Amniotic stem cell (primary cell): ENCODE measurements around the gene ITPRID2.

Source experiments
- DNase-seq: peaks from one replicate; lab custom pipeline; 2025; lab: John Stamatoyannopoulos, UW

The ITPRID2 gene

GRCh38 chr2:181882246-181883020 lies 9.1 kb upstream of the ITPRID2 start:
- DNase-seq, result no peak

DNA sequence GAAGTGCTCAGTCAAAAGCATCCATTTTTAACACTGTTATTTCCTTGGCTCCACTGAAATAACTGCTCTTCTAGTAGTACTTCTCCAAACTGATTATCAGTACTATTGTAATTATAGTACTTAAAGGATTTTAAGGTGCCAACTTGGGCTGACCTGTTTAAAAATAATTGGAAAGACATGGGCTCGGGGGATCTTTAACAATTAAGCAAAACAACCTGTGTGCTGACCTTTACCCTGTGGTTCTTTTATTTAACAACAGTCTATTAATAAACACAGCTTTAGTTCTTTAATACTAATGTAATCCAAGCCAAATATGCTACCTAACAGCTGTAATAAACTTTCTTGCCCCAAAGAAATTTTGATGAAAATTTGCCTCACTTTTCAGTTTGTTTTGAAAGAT lies 6.9 kb upstream of the ITPRID2 start:
- no peak for DNase-seq

- no peak for DNase-seq
Measured at GRCh38 chr2:181885096-181885495, 6.4 kb upstream of the ITPRID2 start.

GRCh38 chr2:181886192-181886591 lies 5.3 kb upstream of the ITPRID2 start:
- no peak for DNase-seq

- no peak for DNase-seq
Measured at GRCh38 chr2:181887045-181887444, 4.5 kb upstream of the ITPRID2 start.

GRCh38 chr2:181889776-181890175 lies 1.8 kb upstream of the ITPRID2 start:
- DNase-seq, result no peak

DNA sequence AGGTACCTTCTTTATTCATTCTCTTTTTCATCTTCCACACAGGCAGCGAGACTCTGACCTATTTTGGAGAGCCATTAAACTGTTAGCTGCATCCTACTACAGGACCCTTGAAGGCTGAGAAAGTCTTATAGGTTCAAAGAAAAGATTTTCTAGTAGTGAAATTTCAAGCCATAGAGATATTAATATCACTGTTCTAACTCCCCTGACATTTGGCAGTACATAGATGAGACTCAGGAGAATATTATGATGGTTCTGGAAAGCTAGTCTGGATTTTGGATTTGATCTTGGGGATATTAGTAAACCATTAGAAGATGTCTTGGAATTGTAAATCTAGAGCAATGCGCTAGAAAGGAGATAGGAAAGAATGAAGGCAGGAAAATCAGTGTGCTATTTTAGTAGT lies 1.3 kb upstream of the ITPRID2 start:
- no peak for DNase-seq

DNA sequence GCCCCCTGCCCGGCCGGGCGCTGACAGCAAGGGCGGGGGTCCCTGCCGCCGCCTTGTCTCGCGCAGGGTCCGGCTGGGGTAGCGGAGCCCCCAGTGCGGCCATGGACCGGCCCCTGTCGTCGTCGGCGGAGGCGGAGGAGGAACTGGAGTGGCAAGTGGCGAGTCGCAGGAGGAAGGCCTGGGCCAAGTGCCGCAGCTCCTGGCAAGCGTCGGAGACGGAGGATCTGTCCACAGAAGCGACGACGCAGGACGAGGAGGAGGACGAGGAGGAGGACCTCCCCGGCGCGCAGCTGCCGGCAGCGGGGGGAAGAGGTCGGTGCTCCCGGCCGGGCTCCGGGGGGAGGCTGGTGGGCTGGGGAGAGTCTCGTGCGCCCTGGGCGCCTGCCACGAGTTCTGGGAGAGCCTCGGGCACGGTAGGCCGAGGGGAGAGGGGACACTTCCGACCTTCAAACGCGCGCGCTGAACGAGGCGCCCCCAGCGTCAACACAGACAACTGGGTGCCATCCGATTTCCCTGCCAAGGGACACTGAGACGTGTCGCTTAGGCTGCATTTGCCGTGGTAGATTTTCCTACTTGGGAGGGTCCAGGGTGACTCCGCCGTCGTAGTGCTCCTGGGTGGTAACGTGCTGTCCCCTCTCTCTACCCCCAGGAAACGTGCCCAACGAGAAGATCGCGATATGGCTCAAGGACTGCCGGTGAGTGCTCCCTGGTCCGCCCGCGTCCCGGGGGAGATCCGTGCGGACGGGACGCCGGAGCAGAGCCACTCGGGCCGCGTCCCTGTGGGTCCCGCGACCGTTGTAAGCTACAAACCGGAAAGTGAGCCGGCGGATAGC lies 652 bp downstream of the ITPRID2 start:
- no peak for DNase-seq

GRCh38 chr2:181892799-181893435 lies 1.4 kb downstream of the ITPRID2 start:
- no peak for DNase-seq

GRCh38 chr2:181894381-181894780 lies 2.9 kb downstream of the ITPRID2 start:
- DNase-seq, result no peak

- DNase-seq, result no peak
Measured at GRCh38 chr2:181895818-181896217, 4.3 kb downstream of the ITPRID2 start.

DNA sequence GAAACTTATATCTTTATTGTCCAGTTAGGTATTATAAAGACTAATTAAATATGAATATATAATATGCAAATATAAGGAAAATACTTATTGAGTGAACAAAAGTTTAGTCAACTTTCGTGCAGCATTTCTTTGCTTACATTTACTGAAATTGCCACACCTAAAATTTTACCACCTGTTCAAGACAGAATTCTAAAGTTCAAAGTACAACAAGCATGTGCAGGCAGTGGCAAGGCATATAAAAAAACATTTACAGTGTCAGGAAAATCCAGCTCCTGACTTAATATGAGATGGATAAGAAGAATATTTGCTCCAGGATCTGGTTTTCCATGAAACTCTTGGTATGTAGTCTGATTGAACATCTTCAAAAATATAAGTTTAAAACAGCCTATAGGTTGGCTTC lies 4.8 kb downstream of the ITPRID2 start:
- no peak for DNase-seq

- no peak for DNase-seq
Measured at GRCh38 chr2:181900007-181900651, 8.6 kb downstream of the ITPRID2 start.

GRCh38 chr2:181902625-181903024 lies 11.1 kb downstream of the ITPRID2 start:
- DNase-seq, result no peak

GRCh38 chr2:181904022-181904632 lies 12.6 kb downstream of the ITPRID2 start:
- DNase-seq, result no peak

DNA sequence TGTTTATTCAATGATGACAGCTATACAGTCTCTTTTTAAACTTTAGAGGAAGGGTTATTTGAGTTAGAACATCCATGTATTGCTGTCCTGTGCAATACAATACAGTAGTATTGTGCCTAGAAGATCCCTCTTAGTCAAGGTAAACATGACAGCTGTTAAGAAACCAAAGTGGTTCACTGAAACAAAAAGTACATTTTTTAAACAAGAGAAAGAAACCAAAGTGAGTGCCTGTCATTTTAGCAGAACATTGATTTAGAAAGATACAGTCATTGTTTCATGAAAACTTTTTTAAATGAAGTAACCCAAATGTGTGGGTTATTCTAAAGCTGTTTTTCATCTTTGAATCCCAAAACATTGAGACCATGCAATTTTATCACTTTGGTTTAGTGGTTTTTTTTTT lies 15.5 kb downstream of the ITPRID2 start:
- no peak for DNase-seq

DNA sequence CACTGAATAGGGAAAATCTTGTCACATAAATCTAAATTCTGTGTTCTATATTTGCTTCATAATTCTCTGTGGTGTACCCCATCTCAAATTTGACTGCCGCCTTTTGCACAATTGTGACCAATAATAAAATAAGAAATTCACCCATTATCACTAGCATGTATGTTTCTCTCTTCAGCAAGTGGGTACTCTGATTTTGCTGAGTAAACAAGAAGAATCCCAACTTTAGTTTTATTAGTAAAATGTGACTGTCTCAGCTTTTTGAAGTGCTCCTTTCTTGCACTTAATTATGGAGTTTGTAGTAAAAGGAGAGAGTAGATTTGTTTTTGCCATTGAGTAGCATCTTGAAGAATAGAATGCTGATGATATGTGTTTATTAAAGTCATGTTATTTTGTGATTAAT lies 16.1 kb downstream of the ITPRID2 start:
- DNase-seq, result no peak

- no peak for DNase-seq
Measured at GRCh38 chr2:181910028-181910831, 18.7 kb downstream of the ITPRID2 start.

GRCh38 chr2:181911830-181912229 lies 20.3 kb downstream of the ITPRID2 start:
- DNase-seq, result no peak

- DNase-seq, result no peak
Measured at GRCh38 chr2:181915102-181915501, 23.6 kb downstream of the ITPRID2 start.
